ENCODE results near the gene TTC7B. TPM values are rescaled to one million over a fixed set of nuclear protein-coding genes. Genes with fewer than 3 reads are reported as not detected.

Gene TTC7B
- total and polyA plus RNA-seq, 2 experiments from 2014 or later, result 7.9 to 28.6 TPM

DNA sequence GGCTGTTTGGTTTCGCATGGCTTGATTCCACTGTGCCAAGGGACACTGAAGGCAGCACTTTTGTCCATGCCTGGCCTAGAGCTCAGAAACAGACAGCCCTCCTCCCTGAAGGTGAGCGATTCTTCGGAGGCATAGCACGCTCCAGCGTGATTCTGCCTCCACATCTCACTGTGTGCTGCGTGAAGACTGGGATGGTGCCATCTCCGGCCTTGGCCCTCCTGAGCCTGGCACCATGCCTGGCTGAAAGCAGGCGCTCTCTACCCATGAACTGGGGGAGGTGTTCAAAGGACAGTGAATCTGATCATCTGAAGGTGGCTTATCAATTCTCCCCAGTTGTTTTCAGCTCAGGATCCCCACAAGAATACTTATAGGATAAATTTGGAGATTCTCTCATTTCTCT, 187.4 kb downstream of the TTC7B start (continued):
- no peak for TF ChIP-seq ZNF462 (CRISPR knock-in tag; IDR thresholded peaks at IDR 0.05)
- no peak for TF ChIP-seq STAT1 (IDR thresholded peaks at IDR 0.05; ENCODE audit: unreplicated experiment)
- no peak for TF ChIP-seq EZH2phosphoT487 (IDR thresholded peaks at IDR 0.05; ENCODE audit: unreplicated experiment)
- no peak for TF ChIP-seq ZNF331 (CRISPR knock-in tag; IDR thresholded peaks at IDR 0.05; ENCODE audit: low read depth)

GRCh38 chr14:90627478-90627877, 188.8 kb downstream of the TTC7B start:
- Histone ChIP-seq H3F3A (replicated peaks; ENCODE audit: low read depth) (no peaks in the 10 kb centered on the region), H3K4me1 (ENCODE audit: insufficient read depth) (peaks cover 20% of the 10 kb centered on the region), H3K9me2 (ENCODE audit: insufficient read depth) (peaks cover 15% of the 10 kb centered on the region), H3K36me3 (ENCODE audit: insufficient read depth) (no peaks in the 10 kb centered on the region), H3K4me2 (no peak overlapping the region), H3K4me3 (no peak overlapping the region), H3K79me2 (replicated peaks; ENCODE audit: insufficient read depth) (no peaks in the 10 kb centered on the region), H4K20me1 (replicated peaks; ENCODE audit: insufficient read depth) (no peaks in the 10 kb centered on the region), H3K27ac (ENCODE audit: low read depth) (no peak overlapping the region), H3K27me3 (ENCODE audit: insufficient read depth) (no peaks in the 10 kb centered on the region), H2AFZ (no peak overlapping the region)
- DNase-seq (ENCODE audit: low spot score), result no peak
- no peak overlapping the region for H3K27ac Mint-ChIP-seq
- no peak for TF ChIP-seq CREB1 (CRISPR knock-in tag; IDR thresholded peaks at IDR 0.05; ENCODE audit: low read depth)
- peaks cover 31% of the 10 kb centered on the region for H3K4me1 Mint-ChIP-seq
- no peak for ATAC-seq
- H3K4me3 Mint-ChIP-seq, result no peak overlapping the region
- H3K27me3 Mint-ChIP-seq (ENCODE audit: insufficient read depth, low read depth, poor library complexity), result peaks cover 4% of the 10 kb centered on the region
- no peaks in the 10 kb centered on the region; the same call in 2 of the 3 replicates for H3K36me3 Mint-ChIP-seq (ENCODE audit: low read depth)
- no peaks in the 10 kb centered on the region; the same call in 2 of the 3 replicates for H3K9me3 Mint-ChIP-seq

Data from GM23338 (cell line).